GM18870 (cell line): ENCODE results near the gene DOCK4.

Experiments used
- ATAC-seq: cut with Tn5 transposase; IDR thresholded peaks from one replicate; pipeline ENCODE4 v1.9.1; 2021; ENCODE audit warnings: moderate library complexity; ENCODE audit not compliant: unreplicated experiment

DOCK4 gene

DNA sequence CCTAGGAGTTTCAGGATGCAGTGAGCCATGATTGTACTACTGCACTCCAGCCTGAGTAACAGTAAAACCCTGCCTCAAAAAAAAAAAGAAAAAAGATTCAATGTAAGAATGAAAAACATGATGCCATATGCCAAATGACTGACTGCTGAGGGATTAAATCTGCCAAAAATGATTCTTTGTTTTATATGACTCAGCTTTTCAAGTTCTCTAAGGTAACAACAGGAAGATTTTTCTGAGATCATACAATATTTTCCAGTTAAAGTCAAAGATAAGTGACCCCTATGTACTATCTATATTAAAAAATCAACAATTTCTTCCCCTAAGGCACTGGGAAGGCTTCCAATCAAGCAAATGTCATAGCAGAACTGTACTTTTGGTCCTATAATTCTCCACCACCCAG is 372.7 kb downstream of the DOCK4 start:
- ATAC-seq = no peak

DNA sequence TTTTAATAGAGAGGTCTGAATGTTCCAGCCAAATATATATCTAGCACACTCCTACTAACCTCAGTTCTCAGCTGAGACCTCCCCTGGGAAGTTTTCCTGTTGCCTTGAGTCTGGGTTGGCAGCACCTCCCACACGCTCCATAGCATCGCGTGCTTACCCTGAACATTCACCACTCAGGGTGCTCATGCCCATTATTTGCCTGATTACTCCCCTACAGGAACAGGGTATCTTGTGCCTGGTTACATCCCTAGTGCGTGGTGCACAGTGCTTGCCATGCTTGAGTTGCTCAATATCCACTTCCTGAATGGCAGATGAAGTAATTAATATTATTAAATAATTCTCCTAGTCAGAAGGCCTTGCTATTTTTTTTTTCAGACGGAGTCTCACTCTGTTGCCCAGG is 374.0 kb downstream of the DOCK4 start:
- ATAC-seq = no peak

DNA sequence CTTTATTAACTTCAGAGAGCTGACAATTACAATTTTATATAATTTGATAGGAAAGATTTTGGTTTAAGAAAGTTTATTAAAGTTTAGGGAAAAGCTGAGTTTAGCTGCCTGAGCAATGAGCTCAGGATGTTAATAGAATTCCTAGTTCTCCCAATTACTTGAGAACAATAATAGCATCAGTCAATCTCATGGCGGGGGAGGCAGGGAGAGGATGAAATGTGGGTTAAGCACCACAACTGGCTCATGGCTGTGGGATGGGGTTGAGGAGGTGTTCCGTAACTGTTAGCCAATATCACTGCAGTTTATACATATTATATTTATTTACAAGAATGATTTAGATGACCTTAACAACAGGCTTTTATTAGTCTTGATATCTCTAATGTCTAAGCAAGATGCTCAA is 377.0 kb downstream of the DOCK4 start:
- ATAC-seq = no peak

DNA sequence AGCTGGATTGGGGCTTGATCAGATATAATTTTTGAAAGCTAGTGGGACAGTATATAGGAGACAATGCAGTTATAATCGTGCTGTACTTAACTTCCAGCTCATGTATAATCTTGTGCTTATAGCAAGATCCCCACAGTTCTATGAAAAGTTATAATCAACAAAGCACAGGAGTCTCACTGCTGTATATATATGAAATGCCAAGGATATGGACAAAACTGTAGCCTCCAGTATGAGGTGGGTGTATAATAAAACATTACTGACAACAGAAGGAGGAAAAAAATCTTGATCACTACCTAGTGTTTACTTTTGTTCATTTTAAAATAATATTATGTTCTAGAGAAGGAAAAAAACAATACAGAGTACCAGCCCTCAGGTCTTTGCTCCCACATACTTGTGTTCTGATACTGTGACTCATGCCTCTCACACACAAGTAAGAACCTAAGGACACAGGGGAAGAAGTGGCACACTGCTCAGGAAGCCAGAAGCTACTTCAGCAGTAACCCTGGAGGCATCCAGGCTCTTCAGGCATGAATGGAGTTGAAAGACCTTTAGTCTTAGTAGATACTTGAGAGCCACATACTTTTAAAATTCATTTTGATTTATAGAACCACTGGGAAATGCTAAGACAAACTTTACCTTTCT is 378.2 kb downstream of the DOCK4 start:
- no peak for ATAC-seq

DNA sequence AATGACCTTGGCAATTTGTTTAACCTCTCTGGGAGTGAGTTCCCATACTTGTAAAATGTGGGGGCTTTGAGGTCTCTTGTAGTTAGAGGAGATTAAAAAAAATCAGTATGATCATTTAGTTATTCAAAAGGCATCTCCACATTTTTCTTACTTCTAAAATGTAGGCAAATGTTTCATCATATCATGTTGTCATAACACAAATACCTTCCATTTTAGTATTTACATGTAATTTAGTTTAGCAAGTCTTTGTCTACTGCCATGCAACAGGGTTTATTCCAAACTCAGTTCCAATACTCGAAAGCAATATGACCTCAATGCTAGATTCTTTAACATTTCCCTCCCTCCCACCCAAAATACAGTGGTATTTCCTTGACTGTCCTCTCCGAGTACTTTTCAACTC is 381.2 kb downstream of the DOCK4 start:
- no peak for ATAC-seq

DNA sequence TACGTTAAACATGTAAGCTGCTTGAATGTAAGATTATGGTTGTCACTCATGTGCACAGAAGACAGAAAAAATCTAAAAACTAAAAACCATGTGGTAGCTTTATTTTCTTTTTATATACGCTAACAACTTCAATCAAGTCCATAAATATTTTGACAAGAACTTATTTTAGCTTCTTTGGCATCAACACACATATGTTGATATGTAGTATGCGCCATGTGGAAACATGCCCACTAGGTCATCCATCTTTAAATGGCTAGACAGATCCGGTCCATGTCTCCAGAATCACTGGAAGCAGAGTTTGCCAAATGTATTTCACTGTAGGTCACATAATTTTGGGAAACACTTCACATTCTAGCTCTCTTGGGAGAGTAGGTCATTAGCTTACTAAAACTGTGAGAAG is 382.4 kb downstream of the DOCK4 start:
- ATAC-seq = no peak

DNA sequence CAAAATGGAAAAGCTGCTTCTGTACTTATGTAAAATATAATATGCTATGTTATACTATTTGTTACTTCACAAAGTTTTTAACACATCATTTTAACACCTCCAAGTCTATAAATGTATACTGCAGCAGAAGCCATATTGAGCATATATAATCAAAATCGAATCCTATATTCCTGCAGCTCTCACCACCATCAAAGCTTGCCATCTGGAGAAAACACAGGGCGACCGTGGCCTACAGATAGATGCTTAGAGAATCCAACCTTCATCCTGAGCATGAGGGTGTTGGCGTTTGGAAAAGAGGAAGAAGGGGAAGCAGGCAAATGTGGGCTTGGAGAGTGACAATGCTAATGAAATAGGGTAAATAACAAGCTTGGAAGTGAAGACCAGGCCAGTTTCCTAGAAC is 385.2 kb downstream of the DOCK4 start:
- no peak for ATAC-seq

DNA sequence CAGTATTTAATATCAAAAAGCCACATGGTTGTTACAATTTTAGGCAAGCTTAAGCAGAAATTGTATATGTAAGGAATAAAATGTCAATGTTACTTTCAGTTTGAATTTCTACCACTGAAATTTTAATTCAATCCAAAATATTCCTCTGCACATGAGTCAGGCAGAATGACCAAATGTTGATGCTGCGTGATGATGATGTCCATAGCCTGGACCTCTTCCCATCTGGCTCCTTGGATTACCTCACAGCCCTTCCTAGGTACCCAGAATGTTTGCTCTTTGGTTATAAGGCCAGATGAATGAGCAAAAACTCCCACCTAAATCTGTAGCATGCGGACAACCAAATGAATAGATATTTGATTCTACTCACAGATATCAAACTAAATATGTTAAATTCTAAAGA is 385.6 kb downstream of the DOCK4 start:
- ATAC-seq = no peak

DNA sequence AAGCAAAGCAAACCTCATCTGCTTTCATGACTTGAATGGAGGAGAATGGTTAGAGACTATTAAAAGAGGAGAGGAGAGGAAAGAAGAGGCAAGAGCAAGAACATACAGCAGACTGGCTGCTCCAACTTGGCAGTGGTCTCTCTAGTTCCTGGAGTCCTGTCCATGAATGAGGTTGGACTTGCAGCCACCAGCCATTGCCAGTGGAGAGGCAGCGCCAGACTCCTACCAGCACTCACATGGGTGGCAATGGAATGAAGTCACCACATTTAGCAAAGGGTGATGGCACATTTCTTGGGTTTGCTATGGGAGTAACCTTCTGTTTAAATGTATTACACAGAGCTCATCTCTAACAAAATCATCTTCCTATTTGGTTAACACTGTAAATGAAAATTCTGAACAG is 386.1 kb downstream of the DOCK4 start:
- no peak for ATAC-seq

DNA sequence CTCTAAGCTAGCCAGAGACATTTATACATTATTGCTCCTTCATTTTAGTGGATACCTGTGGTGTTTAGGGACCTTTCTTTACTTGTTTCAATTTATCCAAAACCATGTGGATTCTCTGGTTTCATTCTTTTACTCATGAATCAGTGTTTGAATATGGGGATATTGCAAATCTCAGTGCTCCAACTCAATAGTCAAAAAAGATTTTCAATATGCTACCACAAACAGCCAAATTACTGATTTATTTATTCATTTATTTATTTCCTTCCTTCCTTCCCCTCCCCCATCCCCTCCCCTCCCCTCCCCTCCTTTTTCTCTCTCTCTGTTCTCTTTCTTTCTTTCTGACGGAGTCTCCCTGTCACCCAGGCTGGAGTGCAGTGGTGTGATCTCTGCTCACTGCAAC is 390.8 kb downstream of the DOCK4 start:
- no peak for ATAC-seq

DNA sequence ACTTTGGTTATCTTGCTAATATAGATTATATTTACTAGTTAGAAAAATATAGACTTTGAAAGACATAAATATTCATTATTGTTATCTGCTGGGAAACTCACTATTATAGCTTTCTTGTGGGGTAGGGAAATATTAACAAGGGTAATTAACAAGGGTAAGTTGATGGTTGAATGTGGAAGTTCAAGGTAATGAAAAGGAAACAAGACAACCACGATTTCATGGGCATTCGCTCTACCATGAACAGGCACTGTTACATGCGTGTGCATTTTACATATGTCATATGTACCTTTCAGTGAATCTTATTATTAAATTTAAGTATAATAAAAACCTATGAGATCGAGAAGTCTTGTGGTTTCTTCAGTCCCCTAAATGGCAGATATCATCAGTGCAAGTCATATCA is 392.9 kb downstream of the DOCK4 start:
- ATAC-seq = no peak

DNA sequence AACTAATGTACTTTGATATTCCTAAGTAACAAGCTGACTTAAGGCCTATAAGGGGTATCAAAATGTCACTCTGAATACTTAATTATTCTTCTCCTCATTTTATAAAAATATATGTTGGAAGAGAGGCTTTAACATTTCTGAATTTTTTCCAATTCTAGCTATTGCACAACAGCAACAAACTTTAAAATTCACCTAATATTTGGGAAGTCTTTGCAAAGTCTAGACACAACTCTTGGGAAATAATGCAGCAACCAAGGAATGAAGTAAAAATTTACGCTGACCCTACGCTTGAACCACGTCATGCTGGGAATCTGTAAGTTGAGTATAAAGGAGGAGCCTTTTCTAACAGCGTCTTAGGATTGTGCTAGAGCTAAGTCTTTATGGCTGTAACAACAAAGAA is 400.0 kb downstream of the DOCK4 start:
- no peak for ATAC-seq

DNA sequence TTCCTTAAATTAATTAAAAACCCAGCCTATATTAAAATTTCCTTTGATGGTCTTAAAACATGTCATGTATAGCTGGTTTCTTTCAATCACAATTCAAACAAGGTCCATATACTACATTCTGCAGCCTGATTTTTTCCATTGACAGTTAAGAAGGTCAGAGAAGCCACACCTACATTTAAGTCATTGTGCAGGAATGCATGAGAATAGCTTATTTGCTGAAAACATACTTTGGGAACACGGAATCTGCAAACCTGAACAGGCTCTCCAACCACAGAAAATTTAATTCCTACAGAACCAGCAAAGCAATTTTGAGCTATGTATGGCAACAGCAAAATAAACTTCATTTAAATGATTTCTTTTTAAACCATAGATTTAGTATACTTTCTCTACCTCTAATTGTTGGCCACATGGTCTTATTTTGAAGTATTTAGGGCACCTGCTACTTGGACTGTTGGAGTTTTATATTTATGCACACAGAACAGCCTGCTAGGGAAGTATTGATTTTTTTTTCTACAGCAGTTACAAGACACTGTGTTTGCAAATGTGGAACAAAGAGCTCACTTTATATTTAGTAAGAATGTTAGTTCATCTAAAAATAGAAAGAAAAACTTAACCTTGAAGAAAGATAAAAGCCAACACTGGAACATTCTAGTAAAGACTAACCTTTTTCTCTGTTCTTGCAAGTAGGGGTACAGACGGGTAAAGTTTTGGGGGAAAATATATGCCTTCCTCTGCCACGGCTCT is 403.0 kb downstream of the DOCK4 start:
- no peak for ATAC-seq

DNA sequence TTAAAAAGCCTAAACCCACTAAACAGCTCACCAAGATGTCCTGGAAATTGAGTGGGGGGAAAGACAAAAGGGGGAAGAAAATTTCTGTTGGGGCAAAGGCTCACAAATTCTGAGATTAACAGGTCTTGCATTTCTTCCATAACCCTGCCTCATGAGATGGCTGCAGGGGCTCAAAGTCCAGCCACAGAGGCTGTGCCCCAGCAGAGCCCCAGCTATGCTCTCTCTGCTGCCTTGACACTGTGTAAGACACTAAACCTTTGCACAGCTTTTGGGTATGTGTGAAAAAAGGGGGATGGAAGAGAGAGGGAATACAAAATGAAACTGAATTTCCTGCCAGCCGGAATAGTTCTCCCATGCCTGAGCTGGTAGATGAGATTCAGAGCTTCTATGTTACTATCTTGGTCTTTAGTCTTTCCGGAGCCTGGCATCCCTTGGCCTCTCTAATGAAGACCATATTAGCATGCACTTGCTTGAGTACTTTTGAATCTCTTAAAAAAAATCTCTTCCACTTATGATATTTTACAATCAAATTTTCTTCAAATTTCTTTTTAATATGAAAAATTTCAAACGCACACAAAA is 403.9 kb downstream of the DOCK4 start:
- no peak for ATAC-seq

DNA sequence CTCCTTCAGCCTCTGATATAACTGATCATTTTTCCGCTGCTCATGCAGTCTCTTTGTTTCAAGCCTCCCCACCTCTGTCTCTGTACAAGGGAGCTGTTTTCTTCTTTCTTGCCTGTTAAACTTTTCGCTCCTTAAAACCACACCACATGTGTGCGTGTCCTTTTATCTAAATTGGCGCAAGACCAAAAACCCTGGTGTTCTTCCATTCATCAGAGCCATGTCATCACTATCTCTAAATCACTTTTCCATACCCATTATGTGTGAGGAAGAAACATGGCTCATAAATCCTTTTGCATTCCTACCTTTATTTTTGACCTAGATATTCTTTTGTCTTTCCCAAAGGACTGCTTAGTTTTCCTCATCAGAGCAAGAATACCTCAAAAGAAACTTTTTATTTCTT is 404.9 kb downstream of the DOCK4 start:
- ATAC-seq = no peak

DNA sequence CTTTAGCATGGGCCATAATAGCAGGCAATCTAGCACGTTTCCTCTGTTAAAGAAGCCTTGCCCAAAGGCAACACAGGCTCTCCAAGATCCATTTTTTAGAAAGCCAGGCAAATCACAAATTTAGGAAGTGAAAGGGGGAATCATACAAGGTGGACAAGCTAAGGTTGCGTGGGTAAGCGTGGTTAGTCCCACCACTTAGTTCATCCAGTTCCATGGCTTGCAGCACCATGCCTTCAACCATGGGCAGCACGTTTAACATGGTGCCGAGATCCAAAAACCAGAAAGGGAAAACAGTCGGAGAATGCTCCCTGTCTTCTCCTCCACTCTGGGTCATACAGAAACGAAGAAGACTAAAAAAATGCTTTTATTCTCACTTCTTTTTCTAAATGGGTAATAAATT is 409.5 kb downstream of the DOCK4 start:
- no peak for ATAC-seq

DNA sequence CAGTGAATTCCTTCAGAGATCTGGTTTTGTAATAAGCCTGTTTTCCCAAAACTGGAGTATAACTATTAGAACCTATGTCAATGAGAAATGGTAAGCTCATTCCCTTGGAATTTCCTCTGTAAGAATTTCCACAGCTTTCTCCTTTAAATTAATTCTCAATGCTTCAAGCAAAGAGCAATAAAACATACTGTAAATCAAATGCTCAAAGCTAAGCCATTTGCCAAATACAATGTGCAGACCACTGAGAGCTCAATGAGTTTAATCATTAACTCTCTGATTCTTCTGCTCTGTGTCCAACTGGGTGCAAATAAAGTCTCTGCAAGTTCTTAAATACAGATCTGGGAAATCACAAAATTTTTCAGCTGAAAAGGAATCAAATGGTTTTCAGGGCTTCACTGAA is 416.3 kb downstream of the DOCK4 start:
- no peak for ATAC-seq

DNA sequence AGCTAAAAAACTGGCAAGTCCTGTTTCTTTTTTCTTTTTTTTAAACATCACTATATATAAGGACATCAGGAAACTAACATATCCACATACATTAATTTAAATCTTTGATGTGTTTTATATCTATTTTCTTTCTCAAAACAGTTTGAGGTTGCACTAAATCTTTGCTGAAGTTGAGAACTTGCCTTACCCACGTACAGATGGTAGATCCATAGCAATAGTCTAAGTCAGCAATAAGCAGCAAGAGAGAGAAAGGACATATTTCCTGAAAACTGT is 417.2 kb downstream of the DOCK4 start:
- no peak for ATAC-seq

DNA sequence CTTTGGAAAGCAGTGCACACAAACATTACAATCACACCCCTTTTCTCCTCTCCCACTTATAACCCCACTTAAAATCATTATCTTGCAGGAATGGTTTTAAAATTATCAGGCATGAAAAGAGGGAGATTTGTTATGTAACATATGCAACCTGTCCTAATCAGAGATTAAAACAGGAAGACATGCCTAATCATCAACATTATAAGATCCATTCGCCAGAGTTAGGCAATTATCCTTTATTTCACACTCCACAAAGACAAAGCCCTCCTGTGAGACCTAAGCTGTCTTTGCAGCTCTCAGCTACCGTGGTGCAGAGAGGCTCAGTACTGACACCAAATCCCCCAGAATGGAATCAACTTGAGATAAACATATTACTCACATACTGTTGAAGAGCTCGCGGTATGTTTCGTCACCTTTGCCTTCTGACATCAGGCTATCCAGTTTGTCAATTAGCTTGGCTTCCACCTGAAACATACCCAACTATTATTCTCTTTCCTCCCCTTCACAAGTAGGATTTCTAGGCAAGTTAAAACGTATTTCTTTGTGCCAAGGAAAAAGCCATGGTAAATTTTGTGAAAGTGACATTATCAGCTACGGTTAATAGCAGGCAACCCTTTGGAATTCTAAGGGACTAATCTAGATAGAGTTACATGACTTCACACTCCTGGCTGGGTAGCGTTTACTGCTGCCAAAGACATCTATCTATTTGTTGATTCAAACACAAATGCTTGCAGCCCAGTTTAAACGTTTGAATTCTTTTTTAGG is 417.7 kb downstream of the DOCK4 start:
- no peak for ATAC-seq

DNA sequence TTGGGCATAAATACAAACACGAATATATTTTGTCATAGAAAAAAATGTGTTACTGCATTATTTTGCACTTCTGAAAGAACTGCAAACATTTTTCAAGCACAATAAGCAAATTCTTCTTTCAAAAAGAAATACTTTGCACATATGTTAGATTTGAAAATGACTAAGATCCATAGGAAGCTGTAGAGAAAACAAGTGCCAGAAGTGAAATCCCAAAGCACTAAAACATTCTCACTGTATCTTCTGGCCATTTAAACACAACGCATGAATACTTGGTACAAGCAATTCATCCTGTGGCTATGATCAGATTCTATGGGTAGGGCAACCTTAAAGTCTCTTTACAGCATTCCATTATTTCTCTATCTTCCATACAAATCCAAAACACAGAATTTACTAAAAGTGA is 418.5 kb downstream of the DOCK4 start:
- ATAC-seq = no peak

DNA sequence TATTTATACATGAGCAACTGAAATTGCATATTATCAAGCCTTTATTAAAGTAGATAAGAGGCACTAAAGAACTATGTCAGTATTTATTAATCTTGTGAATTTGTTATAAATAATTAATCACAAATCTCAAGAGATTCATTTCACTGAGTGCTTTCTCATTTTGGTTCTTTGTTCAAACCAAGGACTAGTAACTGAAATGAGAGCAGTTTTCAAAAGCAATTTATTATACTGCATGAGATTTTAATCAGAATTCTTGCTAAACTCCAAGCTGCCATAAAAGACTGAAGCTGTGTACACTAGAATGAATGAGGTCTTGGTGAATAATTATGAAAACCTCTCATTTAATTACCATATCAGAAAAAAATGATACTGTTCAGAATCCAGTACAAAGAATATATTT is 419.1 kb downstream of the DOCK4 start:
- no peak for ATAC-seq

DNA sequence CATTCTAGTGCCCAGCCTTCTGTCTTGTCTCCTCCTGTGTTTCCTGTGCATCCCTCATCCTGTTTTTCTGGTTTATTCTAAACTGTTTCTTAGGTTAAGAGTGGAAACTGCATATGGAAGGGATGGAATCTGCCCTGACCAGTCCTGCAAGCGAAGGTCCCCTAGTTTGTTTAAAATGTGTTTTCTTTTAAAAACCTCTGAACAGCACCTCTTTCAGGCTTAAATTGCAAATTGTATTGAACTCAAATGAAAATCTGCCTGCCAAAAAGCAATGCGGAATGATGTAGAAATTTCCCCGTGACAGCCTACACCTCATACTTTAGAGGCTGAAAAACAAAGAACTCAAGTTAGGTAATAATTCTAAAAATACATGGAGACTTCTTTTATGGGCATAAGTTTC is 421.1 kb downstream of the DOCK4 start:
- no peak for ATAC-seq
